ENCODE data around the gene RTRAF. TPM values are rescaled to one million over a fixed set of nuclear protein-coding genes. Genes with fewer than 3 reads are reported as not detected.

Gene RTRAF
- total RNA-seq, 4 donors from 2014 or later = 68.6 to 91.2 (median 78.4) TPM

GRCh38 chr14:51951656-51952055 lies 37.7 kb upstream of the RTRAF start:
- ATAC-seq = no peak
- no peaks in the 10 kb centered on the region for H3K9me3 ChIP-seq
- TF ChIP-seq POLR2A (IDR thresholded peaks at IDR 0.05) = no peak
- no peak for TF ChIP-seq CTCF (IDR thresholded peaks at IDR 0.05 in 4 of 5, conservative IDR thresholded peaks at IDR 0.05 in 1 of 5)
- no peak overlapping the region for H3K27ac ChIP-seq
- H3K4me3 ChIP-seq = no peak overlapping the region
- intact Hi-C loops (cut with DNase I; ENCODE audit: low total_unique reads) = no loop called here
- no peaks in the 10 kb centered on the region for H3K36me3 ChIP-seq
- no peaks in the 10 kb centered on the region for H3K27me3 ChIP-seq
- in situ Hi-C loops (cut with MboI; ENCODE audit: low sequenced_read_pairs in 4 of 4) = no loop called here
- no peak for DNase-seq
- H3K4me1 ChIP-seq = no peaks in the 10 kb centered on the region

DNA sequence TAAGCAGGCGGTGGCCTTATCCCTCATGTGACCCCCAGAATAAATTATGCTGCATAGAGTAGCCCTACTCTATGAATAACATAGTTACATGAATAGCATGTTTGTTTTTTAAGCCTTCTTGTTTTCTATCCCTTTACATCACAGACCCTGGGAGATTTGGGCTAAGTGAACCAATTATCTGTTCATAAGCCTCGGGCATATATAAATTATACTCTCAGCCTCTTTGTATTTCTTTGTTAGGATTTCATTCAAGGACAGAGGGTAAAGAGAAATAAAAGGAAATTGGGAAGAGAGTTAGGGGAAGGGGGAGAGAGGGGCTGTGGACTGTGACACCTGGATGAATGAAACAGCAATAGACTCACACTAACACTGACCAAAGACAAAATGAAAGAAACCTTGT lies 35.3 kb upstream of the RTRAF start:
- no peaks in the 10 kb centered on the region for H3K27me3 ChIP-seq
- H3K9me3 ChIP-seq = no peaks in the 10 kb centered on the region
- in situ Hi-C loops (cut with MboI; ENCODE audit: low sequenced_read_pairs in 4 of 4) = no loop called here
- H3K36me3 ChIP-seq = no peaks in the 10 kb centered on the region
- TF ChIP-seq CTCF (IDR thresholded peaks at IDR 0.05 in 4 of 5, conservative IDR thresholded peaks at IDR 0.05 in 1 of 5) = no peak
- no peak for TF ChIP-seq POLR2A (IDR thresholded peaks at IDR 0.05)
- ATAC-seq = no peak
- no peak overlapping the region for H3K4me3 ChIP-seq
- no peaks in the 10 kb centered on the region for H3K4me1 ChIP-seq
- intact Hi-C loops (cut with DNase I; ENCODE audit: low total_unique reads) = no loop called here
- H3K27ac ChIP-seq = no peak overlapping the region
- no peak for DNase-seq

DNA sequence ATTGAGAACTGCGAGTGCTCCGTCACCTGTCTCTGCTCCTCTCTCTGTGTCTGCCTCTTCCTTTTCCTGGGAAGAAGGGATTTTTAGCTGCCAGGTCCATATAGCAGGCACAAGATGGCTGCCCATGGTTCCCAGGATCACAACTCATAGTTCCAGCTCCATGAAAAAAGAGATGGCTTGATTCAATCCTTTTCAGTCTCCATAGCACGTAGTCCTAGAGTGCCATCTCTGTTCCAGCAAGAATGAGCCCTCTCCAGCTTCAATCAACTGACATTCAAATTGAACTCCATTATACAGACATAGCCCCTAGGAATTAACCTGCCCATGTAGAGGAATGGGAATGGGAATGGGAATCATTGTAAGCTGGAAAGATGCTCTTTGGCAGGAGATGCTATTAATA lies 34.7 kb upstream of the RTRAF start:
- Histone ChIP-seq H3K4me1 (no peaks in the 10 kb centered on the region), H3K36me3 (no peaks in the 10 kb centered on the region), H3K9me3 (no peaks in the 10 kb centered on the region), H3K27ac (no peak overlapping the region), H3K27me3 (no peaks in the 10 kb centered on the region), H3K4me3 (no peak overlapping the region)
- DNase-seq (no peak), ATAC-seq (no peak)
- in situ Hi-C loops (cut with MboI; ENCODE audit: low sequenced_read_pairs in 4 of 4) (no loop called here), intact Hi-C loops (cut with DNase I; ENCODE audit: low total_unique reads) (no loop called here)
- no peak for TF ChIP-seq CTCF (IDR thresholded peaks at IDR 0.05 in 4 of 5, conservative IDR thresholded peaks at IDR 0.05 in 1 of 5)
- no peak for TF ChIP-seq POLR2A (IDR thresholded peaks at IDR 0.05)

DNA sequence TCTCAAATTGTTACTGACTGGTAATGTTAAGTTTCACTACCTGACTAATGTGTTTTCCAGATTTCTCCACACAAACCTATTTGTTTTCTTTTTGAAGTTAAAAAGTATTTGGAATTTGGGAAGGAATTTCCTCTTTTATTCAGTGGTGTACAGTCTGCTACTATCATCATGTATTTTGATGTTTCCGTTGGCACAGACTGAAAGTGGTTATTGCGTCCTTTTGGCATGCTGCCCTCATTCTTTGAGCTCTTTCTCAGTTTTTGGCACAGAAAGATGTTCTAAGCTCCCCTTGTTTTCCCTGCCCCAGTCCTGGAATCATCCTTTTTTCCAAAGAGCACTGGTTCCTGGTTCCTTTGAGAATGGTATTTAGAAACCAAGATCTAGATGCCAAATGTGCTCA lies 31.4 kb upstream of the RTRAF start:
- Histone ChIP-seq H3K9me3 (no peaks in the 10 kb centered on the region), H3K36me3 (no peaks in the 10 kb centered on the region), H3K4me3 (no peak overlapping the region), H3K4me1 (peaks cover 0 to 4% of the 10 kb centered on the region in 2 donors), H3K27me3 (no peaks in the 10 kb centered on the region), H3K27ac (no peak overlapping the region)
- TF ChIP-seq POLR2A (IDR thresholded peaks at IDR 0.05) (no peak), CTCF (IDR thresholded peaks at IDR 0.05 in 4 of 5, conservative IDR thresholded peaks at IDR 0.05 in 1 of 5) (no peak)
- no peak for ATAC-seq
- intact Hi-C loops (cut with DNase I; ENCODE audit: low total_unique reads) = no loop called here
- no peak for DNase-seq
- in situ Hi-C loops (cut with MboI; ENCODE audit: low sequenced_read_pairs in 4 of 4) = no loop called here

GRCh38 chr14:51959928-51960327 lies 29.4 kb upstream of the RTRAF start:
- ATAC-seq (no peak), DNase-seq (no peak)
- Histone ChIP-seq H3K27ac (no peak overlapping the region), H3K9me3 (no peaks in the 10 kb centered on the region), H3K27me3 (no peaks in the 10 kb centered on the region), H3K36me3 (no peaks in the 10 kb centered on the region), H3K4me1 (peaks cover 0 to 4% of the 10 kb centered on the region in 2 donors), H3K4me3 (no peak overlapping the region)
- in situ Hi-C loops (cut with MboI; ENCODE audit: low sequenced_read_pairs in 4 of 4) = no loop called here
- TF ChIP-seq POLR2A (IDR thresholded peaks at IDR 0.05) (no peak), CTCF (IDR thresholded peaks at IDR 0.05 in 4 of 5, conservative IDR thresholded peaks at IDR 0.05 in 1 of 5) (no peak)
- intact Hi-C loops (cut with DNase I; ENCODE audit: low total_unique reads) = no loop called here

All from gastrocnemius medialis (tissue), 4 donors.